Measurements from ENCODE around the gene CACNA1G.
A peak's percentile ranks its signal among the peaks of the same experiment; 100 is the strongest.

The CACNA1G gene

GRCh38 chr17:50635982-50636803 lies 75.7 kb downstream of the CACNA1G start:
- no peak for DNase-seq (ENCODE audit: extremely low read depth, low read depth)
- no peak overlapping the region for H3K4me3 ChIP-seq (replicated peaks; ENCODE audit: low read depth, low read length)
- TF ChIP-seq CTCF (IDR thresholded peaks at IDR 0.05; ENCODE audit: low read depth, low read length, missing control alignments), result no peak

- DNase-seq (ENCODE audit: extremely low read depth, low read depth), result no peak
- no peak for TF ChIP-seq CTCF (IDR thresholded peaks at IDR 0.05; ENCODE audit: low read depth, low read length, missing control alignments)
- no peak overlapping the region for H3K4me3 ChIP-seq (replicated peaks; ENCODE audit: low read depth, low read length)
Observed at GRCh38 chr17:50636804-50637195, 76.3 kb downstream of the CACNA1G start.

- TF ChIP-seq CTCF (IDR thresholded peaks at IDR 0.05; ENCODE audit: low read depth, low read length, missing control alignments), result no peak
- no peak overlapping the region for H3K4me3 ChIP-seq (replicated peaks; ENCODE audit: low read depth, low read length)
- no peak for DNase-seq (ENCODE audit: extremely low read depth, low read depth)
Observed at GRCh38 chr17:50637829-50638605, 77.5 kb downstream of the CACNA1G start.

GRCh38 chr17:50638606-50638965 lies 78.1 kb downstream of the CACNA1G start:
- no peak for TF ChIP-seq CTCF (IDR thresholded peaks at IDR 0.05; ENCODE audit: low read depth, low read length, missing control alignments)
- DNase-seq (ENCODE audit: extremely low read depth, low read depth), result no peak
- H3K4me3 ChIP-seq (replicated peaks; ENCODE audit: low read depth, low read length), result no peak overlapping the region

- no peak overlapping the region for H3K4me3 ChIP-seq (replicated peaks; ENCODE audit: low read depth, low read length)
- no peak for TF ChIP-seq CTCF (IDR thresholded peaks at IDR 0.05; ENCODE audit: low read depth, low read length, missing control alignments)
- peak; percentile 91 for DNase-seq (ENCODE audit: extremely low read depth, low read depth)
Observed at GRCh38 chr17:50638966-50639713, 78.6 kb downstream of the CACNA1G start.

- no peak for DNase-seq (ENCODE audit: extremely low read depth, low read depth)
- H3K4me3 ChIP-seq (replicated peaks; ENCODE audit: low read depth, low read length), result no peak overlapping the region
- TF ChIP-seq CTCF (IDR thresholded peaks at IDR 0.05; ENCODE audit: low read depth, low read length, missing control alignments), result no peak
Observed at GRCh38 chr17:50640686-50641351, 80.3 kb downstream of the CACNA1G start.
